Activated CD4-positive, alpha-beta T cell treated with anti-CD3 and anti-CD28 coated beads for 1 hour (primary cell): ENCODE measurements around the gene TGIF2LY.
"Not testable (repeated sequence)": the region's sequence is repeated elsewhere in the genome, so short reads cannot be mapped to it uniquely, and the experiment has no call there.

Source experiments
- DNase-seq: peaks from one replicate; pipeline ENCODE4 v3.0.0-alpha.2; 2020

TGIF2LY gene

DNA sequence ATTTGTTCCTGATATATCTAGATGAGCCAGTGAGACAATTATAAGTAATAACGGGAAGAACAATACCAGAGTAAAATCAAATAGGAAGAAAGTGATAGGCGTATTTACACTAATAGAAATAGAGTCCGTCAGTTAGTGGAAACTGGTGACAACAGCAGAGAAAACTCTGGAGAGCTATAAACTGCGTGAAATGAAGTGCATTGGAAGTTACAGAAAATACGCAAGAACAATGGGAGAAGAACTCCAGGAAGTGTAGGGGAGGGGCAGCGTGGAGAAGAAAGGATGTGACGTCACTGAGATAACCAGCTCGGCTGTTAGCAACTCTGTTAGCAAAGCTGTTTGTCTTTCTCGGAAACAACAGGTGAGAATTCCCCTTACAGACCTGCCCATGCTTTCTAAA, at the start of gene TGIF2LY:
TSS of gene TGIF2LY (plus strand) at position 301 of the 400 bp plus-strand sequence. CDS start 178 bp downstream, outside the sequence.
- DNase-seq, result not testable (repeated sequence)
